Thyroid gland (tissue), 4 donors: Measurements from ENCODE around the gene NEDD9.

Experiments
- POLR2A ChIP-seq, 2 donors: fragments of 450-650 bp; IDR thresholded peaks; one replicate each; pipeline ENCODE4 v1.6.1; 2017; ENCODE audit warnings: antibody characterized with exemption in 2 of 2, mild to moderate bottlenecking in 2 of 2, moderate library complexity in 1 of 2
- TF ChIP-seq, protein P1 (sequence below), 6 experiments: fragments of 200-600 bp in 3 of 6; fragments of 450-650 bp in 3 of 6; sonication (generic) in 3 of 6; IDR thresholded peaks; one replicate each; pipeline ENCODE4 v1.5.1; 2016 to 2019; ENCODE audit warnings: antibody characterized with exemption in 6 of 6, mild to moderate bottlenecking in 2 of 6, inconsistent platforms in 1 of 6, moderate library complexity in 1 of 6

DNA sequence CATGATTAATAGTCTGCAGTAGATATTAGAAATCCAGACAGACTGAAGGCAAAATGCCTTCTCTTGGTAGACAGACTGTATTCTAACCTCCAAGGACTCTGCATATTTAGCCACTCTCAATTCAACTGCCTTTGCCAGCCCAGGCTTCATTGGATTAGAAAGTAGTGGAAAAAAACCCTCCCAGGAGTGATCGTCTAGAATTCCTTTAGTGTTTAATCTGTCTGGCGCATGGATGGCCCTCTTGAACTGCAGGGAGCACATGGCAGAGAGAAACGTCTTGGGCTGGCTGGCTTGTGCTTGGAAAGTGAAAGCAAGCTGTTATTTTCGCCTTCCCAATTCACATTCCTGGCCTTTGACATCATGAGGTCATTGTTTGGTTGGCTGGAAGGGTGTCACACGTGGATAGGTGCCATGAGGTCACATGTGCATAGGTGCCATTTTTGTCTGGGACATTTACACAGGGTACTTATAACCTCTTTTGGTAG is 30.9 kb upstream of the NEDD9 start:
- TF ChIP-seq, protein P1, sequence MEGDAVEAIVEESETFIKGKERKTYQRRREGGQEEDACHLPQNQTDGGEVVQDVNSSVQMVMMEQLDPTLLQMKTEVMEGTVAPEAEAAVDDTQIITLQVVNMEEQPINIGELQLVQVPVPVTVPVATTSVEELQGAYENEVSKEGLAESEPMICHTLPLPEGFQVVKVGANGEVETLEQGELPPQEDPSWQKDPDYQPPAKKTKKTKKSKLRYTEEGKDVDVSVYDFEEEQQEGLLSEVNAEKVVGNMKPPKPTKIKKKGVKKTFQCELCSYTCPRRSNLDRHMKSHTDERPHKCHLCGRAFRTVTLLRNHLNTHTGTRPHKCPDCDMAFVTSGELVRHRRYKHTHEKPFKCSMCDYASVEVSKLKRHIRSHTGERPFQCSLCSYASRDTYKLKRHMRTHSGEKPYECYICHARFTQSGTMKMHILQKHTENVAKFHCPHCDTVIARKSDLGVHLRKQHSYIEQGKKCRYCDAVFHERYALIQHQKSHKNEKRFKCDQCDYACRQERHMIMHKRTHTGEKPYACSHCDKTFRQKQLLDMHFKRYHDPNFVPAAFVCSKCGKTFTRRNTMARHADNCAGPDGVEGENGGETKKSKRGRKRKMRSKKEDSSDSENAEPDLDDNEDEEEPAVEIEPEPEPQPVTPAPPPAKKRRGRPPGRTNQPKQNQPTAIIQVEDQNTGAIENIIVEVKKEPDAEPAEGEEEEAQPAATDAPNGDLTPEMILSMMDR (IDR thresholded peaks at IDR 0.05): peak in 1 of 6 experiments; percentile 16
- TF ChIP-seq POLR2A (IDR thresholded peaks at IDR 0.05): peak in 1 of 2 donors; percentile 52
